GM12873 (cell line): ENCODE measurements around the gene NAA50.

Experiments
- CTCF ChIP-seq: IDR thresholded peaks from 2 replicates; pipeline ENCODE4 v1.5.1; 2012; ENCODE audit warnings: low read depth, mild to moderate bottlenecking, moderate library complexity, low read length, control low read depth; ENCODE audit not compliant: insufficient read depth; ENCODE audit errors: missing control alignments

Gene NAA50

DNA sequence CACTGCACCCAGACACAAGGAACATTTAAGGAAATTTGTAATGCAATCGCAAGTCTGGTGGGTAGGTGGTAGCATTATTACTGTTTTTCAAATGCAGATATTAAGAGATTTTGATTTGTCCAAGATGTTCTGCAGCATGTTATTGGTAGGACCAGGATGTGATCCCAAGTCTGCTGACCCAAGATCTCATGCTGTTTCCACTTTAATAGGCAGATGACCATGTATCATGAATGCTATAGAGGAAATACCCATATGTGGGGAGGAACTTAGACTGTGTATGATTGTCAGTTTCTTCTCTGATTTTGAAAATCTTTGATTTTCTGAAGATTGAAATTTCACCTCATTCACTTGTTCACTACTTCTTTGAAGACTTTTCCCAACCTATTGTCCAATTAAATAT is 29.5 kb upstream of the NAA50 start:
- TF ChIP-seq CTCF = no peak

DNA sequence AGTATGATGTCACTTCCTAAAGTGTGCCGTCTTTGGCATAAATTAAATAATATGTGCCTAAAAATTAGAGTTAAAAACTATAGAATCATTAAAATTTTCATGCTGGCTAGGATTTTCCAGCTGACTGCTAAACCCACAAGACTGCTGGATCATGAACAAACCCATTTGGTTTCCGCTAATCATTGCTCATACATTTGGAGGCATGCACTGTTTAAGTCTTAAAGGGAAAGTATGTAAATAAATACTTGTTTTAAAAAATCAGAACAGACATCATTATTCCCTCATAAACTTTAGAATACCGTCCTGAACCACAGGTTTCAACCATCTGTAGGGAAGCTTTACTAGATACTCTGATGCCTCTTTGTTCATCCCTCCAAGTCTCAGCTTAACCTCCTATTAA is 27.3 kb upstream of the NAA50 start:
- TF ChIP-seq CTCF = no peak

DNA sequence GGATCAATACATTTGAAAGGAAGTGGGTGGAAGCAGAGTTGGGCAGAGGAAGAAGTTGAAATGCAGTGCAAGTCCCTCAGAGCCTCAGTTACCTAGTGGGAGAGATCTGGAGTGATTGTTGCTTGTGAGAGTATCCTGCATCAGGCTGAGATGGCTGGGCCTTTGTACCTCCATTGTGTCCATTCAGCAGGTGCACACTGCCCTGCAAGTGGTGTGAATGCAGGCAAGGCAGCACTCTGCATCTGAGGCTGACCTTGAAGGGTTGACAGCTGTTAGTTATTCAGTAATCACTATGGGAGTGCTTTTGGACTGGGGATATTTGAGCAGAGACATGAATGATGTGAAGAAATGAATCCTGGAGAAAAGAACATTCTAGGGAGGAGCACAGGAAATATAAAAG is 25.9 kb upstream of the NAA50 start:
- no peak for TF ChIP-seq CTCF

DNA sequence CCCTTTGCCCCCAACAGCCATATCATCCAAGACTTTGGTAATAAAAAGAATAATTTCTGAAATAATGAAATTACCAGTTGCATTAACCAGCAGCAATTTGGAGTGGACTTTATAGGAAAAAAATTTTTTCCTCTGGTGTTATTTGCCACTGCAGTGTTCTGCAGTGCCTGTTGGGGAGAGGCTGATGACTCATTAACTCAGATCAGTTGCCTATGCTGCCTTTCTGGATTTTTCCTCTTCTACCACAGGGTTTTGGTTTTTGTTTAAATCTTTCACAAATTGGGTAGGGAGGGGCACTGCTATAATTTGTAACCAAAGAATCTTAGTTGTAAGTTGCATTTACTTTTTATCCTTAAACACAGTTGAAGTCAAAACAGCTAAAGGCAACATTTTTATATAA is 23.5 kb upstream of the NAA50 start:
- TF ChIP-seq CTCF = no peak

GRCh38 chr3:113764698-113765097 is 18.6 kb upstream of the NAA50 start:
- no peak for TF ChIP-seq CTCF

DNA sequence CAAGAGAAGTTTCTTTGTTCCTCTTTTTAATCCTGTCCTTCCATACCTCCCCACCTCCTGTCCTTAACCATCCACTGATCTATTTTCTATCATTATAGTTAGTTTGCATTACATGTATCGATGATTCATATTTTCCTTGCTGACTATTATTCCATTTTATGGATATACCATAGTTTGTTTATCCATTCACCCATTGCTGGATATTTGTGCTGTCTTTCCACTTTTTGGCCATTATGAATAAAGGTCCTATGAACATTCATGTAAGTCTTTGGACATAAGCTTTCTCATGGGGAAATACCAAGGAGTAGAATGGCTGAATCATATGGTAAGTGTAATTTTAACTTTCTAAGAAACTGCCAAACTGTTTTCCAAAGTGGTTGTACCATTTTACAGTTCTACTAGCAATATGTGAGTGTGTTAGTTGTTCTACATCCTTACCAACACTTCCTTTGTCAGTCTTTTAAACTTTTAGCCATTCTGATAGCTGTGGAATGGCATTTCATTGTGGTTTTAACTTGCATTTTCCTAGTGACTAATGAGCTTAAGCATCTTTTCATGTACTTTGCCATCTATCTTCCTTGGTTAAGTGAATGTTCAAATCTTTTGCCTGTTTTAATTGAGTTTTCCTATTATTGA is 12.5 kb upstream of the NAA50 start:
- no peak for TF ChIP-seq CTCF

DNA sequence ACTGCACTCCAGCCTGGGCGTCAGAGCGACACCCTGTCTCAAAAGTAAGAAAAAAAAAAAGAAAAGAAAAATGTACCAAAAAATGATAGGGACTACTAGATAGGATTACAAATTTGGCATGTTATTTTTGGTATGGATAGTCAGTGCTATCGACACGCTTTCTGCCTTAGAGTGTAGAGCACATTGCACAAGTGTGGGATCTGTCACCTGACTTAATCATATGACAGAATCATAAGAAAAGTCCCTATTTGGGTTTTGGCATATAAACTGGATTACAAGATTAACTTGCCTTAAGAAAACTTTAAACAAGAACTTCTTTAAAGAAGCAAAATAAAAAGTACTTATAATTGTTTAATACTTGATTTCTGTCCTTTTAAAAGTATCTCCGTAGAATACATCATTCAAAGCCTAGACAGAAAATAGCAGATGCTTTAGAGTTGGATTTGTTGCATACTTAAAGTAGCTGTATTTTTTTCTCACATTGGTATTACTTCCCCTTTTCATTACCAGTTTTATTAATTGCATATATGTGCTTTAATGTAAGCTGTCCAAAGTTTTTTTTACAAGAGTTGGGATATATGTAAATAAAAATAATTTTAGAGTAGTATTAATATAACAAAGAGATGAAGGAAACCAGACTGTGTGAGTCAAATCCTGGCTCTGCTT is 8.6 kb upstream of the NAA50 start:
- no peak for TF ChIP-seq CTCF
